ENCODE measurements around the gene SLC2A11. TPM values are rescaled to one million over a fixed set of nuclear protein-coding genes. Genes with fewer than 3 reads are reported as not detected.

The SLC2A11 gene
- total and polyA plus RNA-seq, 5 donors, result 12.0 to 27.2 (median 21.6) TPM

DNA sequence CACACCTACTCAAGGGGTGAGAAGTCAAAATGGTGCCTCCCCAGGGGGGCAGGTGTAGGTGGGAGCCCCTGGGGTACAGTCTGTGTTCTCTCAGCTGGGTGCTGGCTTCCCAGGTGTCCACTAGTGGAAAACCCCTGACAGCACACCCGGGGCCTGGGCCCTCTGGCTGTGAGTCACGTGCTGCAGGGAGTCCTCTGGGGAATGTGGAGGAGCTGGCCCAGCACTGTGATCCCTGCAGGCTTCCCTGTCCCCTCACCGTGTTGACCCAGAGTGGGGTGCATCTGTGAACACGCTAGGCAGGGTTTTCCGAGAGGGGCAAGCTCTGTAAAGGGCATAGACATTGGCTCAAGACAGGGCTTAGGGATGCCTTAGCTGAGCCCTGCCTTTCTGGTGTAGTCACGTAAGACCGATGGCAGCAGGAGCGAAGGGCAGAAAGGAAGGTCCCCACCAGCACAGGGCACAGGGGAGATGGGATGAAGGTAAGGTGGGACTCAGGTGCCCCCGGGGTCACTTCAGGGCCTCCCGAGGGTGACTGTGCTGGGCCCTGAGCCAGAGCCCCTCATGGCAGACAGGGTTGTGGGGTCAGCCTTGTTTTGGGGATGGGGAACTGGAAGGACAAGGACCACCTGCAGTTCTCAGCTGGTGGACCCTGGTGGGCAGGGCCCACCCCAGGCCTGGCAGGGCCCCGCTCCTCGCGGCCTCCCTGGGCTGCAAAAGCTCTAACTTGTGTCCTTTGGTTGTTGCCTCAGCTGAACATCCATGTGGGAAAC is 33.0 kb upstream of the SLC2A11 start:
- intact Hi-C loops (cut with DNase I), result no loop called here
- H3K9me3 ChIP-seq (ENCODE audit: control insufficient read depth, low read length), result no peaks in the 10 kb centered on the region
- peak overlapping the region; percentile 88 for H3K27ac ChIP-seq (ENCODE audit: low read length)
- peaks cover 11% of the 10 kb centered on the region for H3K4me1 ChIP-seq (ENCODE audit: control insufficient read depth, insufficient read depth, low read length)
- ATAC-seq (no peak), DNase-seq (peak in 1 of 3 donors; percentile 51)
- H3K4me3 ChIP-seq (ENCODE audit: low read length), result no peak overlapping the region
- 81% methylated on average over 13 of the region's 13 CpGs for WGBS
- H3K27me3 ChIP-seq (ENCODE audit: control insufficient read depth, insufficient read depth), result no peaks in the 10 kb centered on the region

DNA sequence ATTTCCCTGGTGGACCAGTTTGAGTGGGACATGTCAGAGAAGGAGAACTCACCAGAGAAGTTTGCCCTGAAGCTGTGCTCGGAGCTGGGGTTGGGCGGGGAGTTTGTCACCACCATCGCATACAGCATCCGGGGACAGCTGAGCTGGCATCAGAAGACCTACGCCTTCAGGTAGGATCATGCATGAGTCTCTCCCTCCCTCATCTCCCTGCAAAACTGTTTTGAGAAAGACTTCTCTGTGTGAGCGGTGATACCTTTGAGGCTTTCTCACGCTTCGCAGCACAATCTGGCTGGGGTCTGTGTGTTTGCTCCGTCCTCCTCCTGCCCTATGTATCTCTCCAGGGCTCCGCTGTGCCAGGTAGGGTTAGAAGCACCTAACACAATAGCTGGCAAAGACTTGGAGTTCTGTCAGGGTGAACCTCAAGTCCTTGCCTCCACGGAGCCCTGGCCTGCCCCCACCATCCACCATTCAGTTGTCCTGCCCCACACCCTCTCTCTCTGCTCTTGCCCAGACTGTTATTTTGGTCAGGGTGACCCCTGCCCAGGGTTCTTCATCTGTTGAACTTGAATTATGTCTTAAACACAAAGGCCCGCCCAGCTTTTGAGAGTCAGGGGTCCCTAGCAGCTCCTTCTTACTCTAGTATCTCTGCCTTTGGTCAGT is 32.3 kb upstream of the SLC2A11 start:
- intact Hi-C loops (cut with DNase I), result no loop called here
- peaks cover 11% of the 10 kb centered on the region for H3K4me1 ChIP-seq (ENCODE audit: control insufficient read depth, insufficient read depth, low read length)
- H3K9me3 ChIP-seq (ENCODE audit: control insufficient read depth, low read length), result no peaks in the 10 kb centered on the region
- H3K27ac ChIP-seq (ENCODE audit: low read length), result no peak overlapping the region
- H3K4me3 ChIP-seq (ENCODE audit: low read length), result no peak overlapping the region
- DNase-seq (peak in 1 of 3 donors; percentile 23), ATAC-seq (no peak)
- 91% methylated on average over 12 of the region's 12 CpGs for WGBS
- no peaks in the 10 kb centered on the region for H3K27me3 ChIP-seq (ENCODE audit: control insufficient read depth, insufficient read depth)

DNA sequence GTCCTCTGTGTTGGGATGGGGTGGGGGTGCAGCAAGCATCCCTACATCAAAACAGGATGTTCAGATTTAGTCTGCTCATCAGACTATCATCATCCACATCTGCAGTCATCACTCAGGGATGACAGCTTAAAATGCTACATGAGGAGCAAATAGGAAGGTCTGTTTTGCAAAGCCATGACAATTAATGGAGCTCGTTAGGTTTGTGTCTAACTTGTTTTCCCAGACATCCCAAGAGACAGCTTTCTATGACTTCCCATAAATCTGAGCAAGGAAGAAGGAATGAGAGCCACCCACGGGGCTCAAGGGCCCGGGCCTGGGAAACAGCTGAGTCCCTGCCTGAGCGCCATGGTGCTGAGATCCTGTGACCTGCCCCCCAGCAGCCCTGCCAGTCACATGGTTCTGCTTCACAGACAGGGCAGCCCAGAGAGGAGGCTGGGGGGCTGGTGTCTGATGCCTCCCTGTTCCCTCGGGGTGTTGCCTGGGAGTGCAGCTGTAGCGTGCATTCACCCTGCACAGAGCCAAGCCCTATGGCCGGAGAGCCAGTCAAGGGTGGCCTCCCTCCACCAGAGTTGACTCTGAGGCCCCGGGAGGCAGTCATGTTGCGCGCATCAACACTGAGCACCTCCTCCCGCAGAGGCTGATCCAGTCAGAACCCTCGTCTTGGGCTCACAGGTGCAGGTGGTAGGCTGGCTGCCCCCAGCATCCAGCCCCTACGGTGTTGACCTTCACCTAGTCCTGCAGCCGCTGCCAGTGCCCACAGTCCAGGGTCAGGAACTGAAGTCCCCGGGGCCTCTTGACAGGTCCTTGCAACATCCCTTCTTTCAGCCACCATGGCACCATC is 30.9 kb upstream of the SLC2A11 start:
- WGBS, result 74% methylated on average over 15 of the region's 15 CpGs
- intact Hi-C loops (cut with DNase I), result no loop called here
- H3K9me3 ChIP-seq (ENCODE audit: control insufficient read depth, low read length), result no peaks in the 10 kb centered on the region
- DNase-seq, result peak in 1 of 3 donors; percentile 62
- peak overlapping the region; percentile 30 for H3K27ac ChIP-seq (ENCODE audit: low read length)
- H3K4me3 ChIP-seq (ENCODE audit: low read length), result no peak overlapping the region
- H3K27me3 ChIP-seq (ENCODE audit: control insufficient read depth, insufficient read depth), result no peaks in the 10 kb centered on the region
- peaks cover 11% of the 10 kb centered on the region for H3K4me1 ChIP-seq (ENCODE audit: control insufficient read depth, insufficient read depth, low read length)
- ATAC-seq, result peak in 1 of 2 donors; percentile 5

DNA sequence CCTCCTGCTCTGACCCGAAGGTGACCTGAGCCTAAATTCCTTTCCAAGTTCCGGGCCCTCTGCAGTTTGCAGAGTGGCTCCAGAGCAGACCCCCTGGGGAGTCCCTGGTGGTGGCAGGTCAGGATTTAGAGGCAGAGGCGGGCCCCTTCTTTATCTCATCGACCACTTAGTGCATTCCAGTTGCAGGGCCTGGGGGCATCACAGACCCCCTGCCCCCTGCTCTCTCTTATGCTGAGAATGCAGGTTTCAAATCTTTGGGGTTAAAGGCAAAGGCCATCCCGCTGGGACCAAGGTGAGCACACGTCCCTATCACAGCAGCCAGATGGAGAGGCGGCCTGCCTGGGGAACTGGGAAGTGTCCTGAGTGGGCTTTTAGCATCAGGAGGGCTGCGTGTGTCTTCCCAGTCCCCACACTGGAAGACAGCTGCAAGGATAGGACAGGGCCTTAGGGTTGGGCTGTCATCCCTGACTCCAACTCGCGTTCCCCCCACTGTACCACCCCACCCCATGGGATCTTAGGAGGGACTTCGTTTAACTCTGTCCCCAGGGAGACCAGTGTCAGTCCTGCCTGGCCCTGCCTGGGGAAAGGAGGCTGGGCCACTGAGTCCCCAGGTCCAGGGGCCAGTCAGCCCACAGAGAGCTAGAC is 30.2 kb upstream of the SLC2A11 start:
- Histone ChIP-seq H3K9me3 (ENCODE audit: control insufficient read depth, low read length) (no peaks in the 10 kb centered on the region), H3K4me3 (ENCODE audit: low read length) (no peak overlapping the region), H3K27me3 (ENCODE audit: control insufficient read depth, insufficient read depth) (no peaks in the 10 kb centered on the region), H3K4me1 (ENCODE audit: control insufficient read depth, insufficient read depth, low read length) (peaks cover 11% of the 10 kb centered on the region), H3K27ac (ENCODE audit: low read length) (peak overlapping the region; percentile 12)
- intact Hi-C loops (cut with DNase I), result no loop called here
- no peak for ATAC-seq
- peak in 1 of 3 donors; percentile 7 for DNase-seq
- WGBS, result 72% methylated on average over 11 of the region's 11 CpGs

DNA sequence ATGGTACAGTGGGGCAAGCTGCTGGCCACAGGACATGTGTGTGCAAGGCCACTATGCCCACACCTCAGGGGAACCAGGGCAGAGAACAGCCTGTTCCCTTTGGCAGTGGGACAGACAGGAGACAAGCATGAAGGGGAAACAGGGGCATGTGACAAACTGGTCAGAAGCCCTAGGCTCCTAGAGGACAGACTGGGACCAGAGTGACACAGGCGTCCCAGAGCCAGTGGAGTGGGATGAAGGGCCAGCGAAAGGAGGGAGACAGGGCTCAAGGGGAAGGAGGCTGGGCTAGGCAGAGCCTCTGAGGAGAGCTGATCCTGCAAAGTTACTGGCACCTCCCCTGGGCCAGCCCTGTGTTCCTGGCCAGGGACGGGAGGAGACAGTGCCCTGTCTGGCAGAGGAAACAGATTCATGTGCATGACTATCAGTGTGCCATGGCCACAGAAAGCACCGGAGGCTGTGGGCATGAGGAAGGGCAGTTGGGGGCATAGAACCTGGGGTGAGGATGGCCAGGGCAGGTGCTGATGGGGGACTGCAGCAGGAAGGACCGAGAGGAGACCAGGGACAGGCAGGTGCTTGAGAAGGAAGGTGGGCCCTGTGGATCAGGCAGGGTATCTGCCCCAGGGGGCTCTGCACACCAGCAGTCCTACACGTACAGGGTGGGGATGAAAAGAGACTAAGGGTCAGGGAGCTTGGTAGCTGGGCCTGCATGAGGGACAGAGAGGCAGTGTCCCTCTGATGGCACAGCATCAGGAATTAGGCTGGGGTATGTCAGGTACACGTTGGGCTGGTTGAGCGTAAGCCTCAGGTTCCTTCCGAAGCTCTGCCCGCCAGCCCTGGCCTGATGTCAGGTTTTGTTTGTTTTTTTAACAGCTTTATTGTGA is 28.6 kb upstream of the SLC2A11 start:
- peak; percentile 55 to 78 (median 73) for DNase-seq
- no peaks in the 10 kb centered on the region for H3K27me3 ChIP-seq (ENCODE audit: control insufficient read depth, insufficient read depth)
- H3K4me1 ChIP-seq (ENCODE audit: control insufficient read depth, insufficient read depth, low read length), result peaks cover 5% of the 10 kb centered on the region
- H3K9me3 ChIP-seq (ENCODE audit: control insufficient read depth, low read length), result no peaks in the 10 kb centered on the region
- no peak overlapping the region for H3K4me3 ChIP-seq (ENCODE audit: low read length)
- 81% methylated on average over 10 of the region's 10 CpGs for WGBS
- peak overlapping the region; percentile 82 for H3K27ac ChIP-seq (ENCODE audit: low read length)
- peak; percentile 75 to 76 for ATAC-seq
- intact Hi-C loops (cut with DNase I), result no loop called here

DNA sequence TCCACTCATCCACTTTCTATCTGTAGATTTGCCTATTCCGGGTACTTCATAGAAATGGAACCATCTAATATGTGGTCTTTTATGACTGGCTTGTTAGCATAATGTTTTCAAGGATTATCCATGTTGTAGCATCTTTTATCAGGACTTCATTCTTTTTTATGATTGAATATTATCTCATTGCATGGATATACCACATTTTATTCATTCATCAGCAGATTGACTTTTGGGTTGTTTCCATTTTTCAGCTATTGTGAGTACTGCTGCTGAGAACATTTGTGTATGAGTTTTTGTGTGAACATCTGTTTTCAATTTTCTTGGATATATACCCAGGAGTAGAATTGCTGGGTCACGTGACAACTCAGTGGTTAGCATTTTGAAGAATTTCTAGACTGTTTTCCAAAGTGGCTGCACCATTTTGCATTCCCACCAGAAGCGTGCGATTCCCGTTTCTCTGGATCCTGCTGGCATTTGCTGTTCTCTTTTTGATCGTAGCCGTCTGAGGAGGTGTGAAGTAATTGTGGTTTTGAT is 27.8 kb upstream of the SLC2A11 start:
- Histone ChIP-seq H3K9me3 (ENCODE audit: control insufficient read depth, low read length) (no peaks in the 10 kb centered on the region), H3K27ac (ENCODE audit: low read length) (no peak overlapping the region), H3K27me3 (ENCODE audit: control insufficient read depth, insufficient read depth) (no peaks in the 10 kb centered on the region), H3K4me1 (ENCODE audit: control insufficient read depth, insufficient read depth, low read length) (peaks cover 5% of the 10 kb centered on the region), H3K4me3 (ENCODE audit: low read length) (no peak overlapping the region)
- intact Hi-C loops (cut with DNase I), result no loop called here
- DNase-seq, result peak in 1 of 3 donors; percentile 1
- ATAC-seq, result no peak
- 73% methylated on average over 7 of the region's 7 CpGs for WGBS

DNA sequence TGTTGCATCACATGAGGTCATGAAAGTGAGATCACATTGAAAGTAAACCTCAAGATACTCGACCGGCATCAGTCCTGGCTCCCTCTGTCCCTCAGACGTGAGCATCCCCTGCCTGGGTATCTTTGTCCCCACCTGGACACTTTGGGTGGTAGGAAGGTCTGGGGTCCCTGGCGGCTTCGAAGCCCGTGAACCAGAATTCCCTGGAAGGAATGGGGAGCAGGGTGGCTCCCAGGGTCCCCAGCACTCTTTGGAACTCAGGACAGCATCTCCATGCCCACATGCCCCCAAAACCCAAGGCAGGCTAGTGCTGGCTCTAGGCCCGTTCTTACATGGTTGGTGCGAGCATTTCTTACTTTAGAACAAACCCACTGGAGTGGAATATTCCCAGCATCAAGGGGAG is 26.4 kb upstream of the SLC2A11 start:
- DNase-seq (peak in 1 of 3 donors; percentile 8), ATAC-seq (no peak)
- H3K4me3 ChIP-seq (ENCODE audit: low read length), result no peak overlapping the region
- intact Hi-C loops (cut with DNase I), result no loop called here
- H3K27me3 ChIP-seq (ENCODE audit: control insufficient read depth, insufficient read depth), result no peaks in the 10 kb centered on the region
- no peak overlapping the region for H3K27ac ChIP-seq (ENCODE audit: low read length)
- WGBS, result 81% methylated on average over 8 of the region's 8 CpGs
- H3K4me1 ChIP-seq (ENCODE audit: control insufficient read depth, insufficient read depth, low read length), result peaks cover 7% of the 10 kb centered on the region
- H3K9me3 ChIP-seq (ENCODE audit: control insufficient read depth, low read length), result no peaks in the 10 kb centered on the region

DNA sequence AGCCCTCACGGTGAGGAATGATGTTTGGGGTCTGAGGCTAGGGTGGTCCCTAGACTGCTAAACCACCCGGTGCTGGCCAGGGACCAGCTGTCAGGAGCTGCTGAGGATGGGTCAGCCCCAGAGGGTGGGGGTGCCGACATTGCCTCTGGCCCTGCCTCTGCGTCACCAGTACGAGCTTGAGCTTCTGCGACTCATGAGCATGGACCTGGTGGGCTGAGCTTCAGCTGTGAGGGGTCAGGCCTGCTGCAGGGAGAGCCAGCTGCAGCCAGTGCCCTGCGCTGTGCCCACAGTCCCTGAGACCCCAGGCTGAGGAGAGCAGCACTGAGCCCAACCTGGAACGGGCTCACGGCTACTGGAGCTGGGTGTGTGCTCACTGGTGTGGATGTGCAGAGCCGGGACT is 25.9 kb upstream of the SLC2A11 start:
- intact Hi-C loops (cut with DNase I), result no loop called here
- DNase-seq (peak in 1 of 3 donors; percentile 57), ATAC-seq (no peak)
- H3K4me1 ChIP-seq (ENCODE audit: control insufficient read depth, insufficient read depth, low read length), result peaks cover 9% of the 10 kb centered on the region
- no peak overlapping the region for H3K27ac ChIP-seq (ENCODE audit: low read length)
- H3K27me3 ChIP-seq (ENCODE audit: control insufficient read depth, insufficient read depth), result no peaks in the 10 kb centered on the region
- no peak overlapping the region for H3K4me3 ChIP-seq (ENCODE audit: low read length)
- no peaks in the 10 kb centered on the region for H3K9me3 ChIP-seq (ENCODE audit: control insufficient read depth, low read length)
- WGBS, result 68% methylated on average over 10 of the region's 10 CpGs

DNA sequence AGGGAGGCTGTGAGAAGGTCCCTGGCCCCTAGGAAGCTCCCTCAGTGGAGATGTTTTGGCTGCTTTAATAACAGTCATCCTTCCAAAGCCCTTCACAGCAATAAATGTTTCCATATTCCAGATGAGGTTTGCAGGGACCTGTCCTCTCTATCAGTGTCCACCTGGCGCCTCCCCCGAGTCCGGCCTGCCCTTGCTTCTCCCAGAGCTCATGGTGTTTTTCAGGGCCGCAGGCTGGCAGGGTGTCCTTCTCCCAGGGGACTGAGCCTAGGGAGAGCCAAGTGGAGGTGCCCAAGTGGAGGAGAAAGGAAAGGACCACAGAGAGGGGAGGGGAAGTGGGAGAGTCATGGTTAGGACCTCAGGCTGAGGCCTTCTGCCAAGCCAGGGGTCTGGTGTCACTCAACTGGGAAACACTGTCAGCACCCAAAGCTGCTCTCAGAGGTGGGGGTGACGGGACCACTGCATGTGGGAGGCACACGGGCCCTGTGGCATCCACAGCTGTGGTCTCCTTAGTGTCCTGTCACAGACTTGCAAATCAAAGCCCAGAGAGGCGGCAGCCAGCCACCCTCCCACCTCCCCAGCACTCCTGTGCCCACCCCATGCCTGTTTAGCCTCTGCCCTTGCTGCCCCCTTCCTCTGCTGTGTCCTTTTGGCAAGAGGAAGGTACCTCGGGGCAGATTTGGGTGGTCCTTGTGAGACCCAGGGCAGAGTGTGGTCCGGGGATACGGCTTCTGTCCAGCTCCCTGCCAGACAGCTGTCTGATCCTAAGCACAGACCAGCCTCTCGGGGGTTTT is 25.3 kb upstream of the SLC2A11 start:
- peaks cover 9% of the 10 kb centered on the region for H3K4me1 ChIP-seq (ENCODE audit: control insufficient read depth, insufficient read depth, low read length)
- peak overlapping the region; percentile 39 for H3K27ac ChIP-seq (ENCODE audit: low read length)
- no peak overlapping the region for H3K4me3 ChIP-seq (ENCODE audit: low read length)
- no peaks in the 10 kb centered on the region for H3K27me3 ChIP-seq (ENCODE audit: control insufficient read depth, insufficient read depth)
- 57% methylated on average over 11 of the region's 11 CpGs for WGBS
- intact Hi-C loops (cut with DNase I), result no loop called here
- no peaks in the 10 kb centered on the region for H3K9me3 ChIP-seq (ENCODE audit: control insufficient read depth, low read length)
- ATAC-seq, result no peak
- DNase-seq, result peak in 1 of 3 donors; percentile 53

Measured in right cardiac atrium (tissue), 5 donors.